22Rv1 (cell line): ENCODE measurements around the gene TFRC.
"Not testable (repeated sequence)": the region's sequence is repeated elsewhere in the genome, so short reads cannot be mapped to it uniquely, and the experiment has no call there.

ENCODE experiments used
- H3K27ac ChIP-seq: fragments of 450-650 bp; 2 replicates; pipeline ENCODE4 v1.5.1; 2017
- CTCF ChIP-seq: fragments of 450-650 bp; IDR thresholded peaks from 2 replicates; pipeline ENCODE4 v1.5.1; 2017; ENCODE audit warnings: mild to moderate bottlenecking
- ZFX ChIP-seq: fragments of 450-650 bp; IDR thresholded peaks from 2 replicates; pipeline ENCODE4 v1.6.1; 2017; ENCODE audit warnings: antibody characterized with exemption, borderline replicate concordance

The TFRC gene

GRCh38 chr3:196079682-196080081, 2.2 kb downstream of the TFRC start:
- TF ChIP-seq ZFX: no peak
- TF ChIP-seq CTCF: no peak
- H3K27ac ChIP-seq: no peak overlapping the region; the same call in 1 of the 2 replicates

- TF ChIP-seq CTCF (no peak), ZFX (no peak)
- no peak overlapping the region for H3K27ac ChIP-seq
Observed at GRCh38 chr3:196075013-196075412, 6.9 kb downstream of the TFRC start.

- no peak overlapping the region for H3K27ac ChIP-seq
- TF ChIP-seq ZFX (no peak), CTCF (peak; percentile 84)
Observed at GRCh38 chr3:196073255-196073753, 8.6 kb downstream of the TFRC start.

- TF ChIP-seq CTCF (no peak), ZFX (no peak)
- H3K27ac ChIP-seq: no peak overlapping the region
Observed at GRCh38 chr3:196072313-196072712, 9.6 kb downstream of the TFRC start.

GRCh38 chr3:196068812-196069211, 13.1 kb downstream of the TFRC start:
- not testable (repeated sequence) for H3K27ac ChIP-seq

GRCh38 chr3:196067439-196067838, 14.5 kb downstream of the TFRC start:
- TF ChIP-seq ZFX: no peak
- TF ChIP-seq CTCF: no peak
- H3K27ac ChIP-seq: peak overlapping the region; percentile 4

- H3K27ac ChIP-seq: no peak overlapping the region
- no peak for TF ChIP-seq CTCF
- TF ChIP-seq ZFX: no peak
Observed at GRCh38 chr3:196063971-196064370, 17.9 kb downstream of the TFRC start.

- no peak for TF ChIP-seq ZFX
- TF ChIP-seq CTCF: no peak
- H3K27ac ChIP-seq: no peak overlapping the region
Observed at GRCh38 chr3:196063456-196063855, 18.4 kb downstream of the TFRC start.
